NCI-H1436 (cell line): Measurements from ENCODE around the gene SCN3B.

Source experiments
- DNase-seq: peaks from one replicate; lab custom pipeline; 2025; lab: John Stamatoyannopoulos, UW

SCN3B gene

GRCh38 chr11:123653827-123654565 is 428 bp downstream of the SCN3B start:
- DNase-seq, result no peak

- DNase-seq, result no peak
These were observed 969 bp downstream of the SCN3B start for GRCh38 chr11:123653483-123653826.

GRCh38 chr11:123652599-123652998 is 1.8 kb downstream of the SCN3B start:
- DNase-seq, result no peak

- DNase-seq, result no peak
These were observed 3.5 kb downstream of the SCN3B start for GRCh38 chr11:123650901-123651300.

- DNase-seq, result no peak
These were observed 9.0 kb downstream of the SCN3B start for GRCh38 chr11:123645286-123645975.

- no peak for DNase-seq
These were observed 12.0 kb downstream of the SCN3B start for GRCh38 chr11:123642435-123642834.

- DNase-seq, result no peak
These were observed 13.0 kb downstream of the SCN3B start for GRCh38 chr11:123641495-123641840.

- peak; percentile 43 for DNase-seq
These were observed 13.5 kb downstream of the SCN3B start for GRCh38 chr11:123640677-123641494.

GRCh38 chr11:123640029-123640428 is 14.4 kb downstream of the SCN3B start:
- DNase-seq, result no peak

- DNase-seq, result no peak
These were observed 24.3 kb downstream of the SCN3B start for GRCh38 chr11:123630126-123630608.

GRCh38 chr11:123628936-123629683 is 25.3 kb downstream of the SCN3B start:
- no peak for DNase-seq

GRCh38 chr11:123624974-123625373 is 29.4 kb downstream of the SCN3B start:
- DNase-seq, result no peak

GRCh38 chr11:123622576-123622975 is 31.8 kb downstream of the SCN3B start:
- no peak for DNase-seq

- no peak for DNase-seq
These were observed 37.8 kb downstream of the SCN3B start for GRCh38 chr11:123616505-123617198.

- DNase-seq, result no peak
These were observed 42.7 kb downstream of the SCN3B start for GRCh38 chr11:123611698-123612097.

GRCh38 chr11:123608945-123609344 is 45.5 kb downstream of the SCN3B start:
- DNase-seq, result no peak

- no peak for DNase-seq
These were observed 46.1 kb downstream of the SCN3B start for GRCh38 chr11:123608371-123608770.

GRCh38 chr11:123607781-123608180 is 46.6 kb downstream of the SCN3B start:
- no peak for DNase-seq

GRCh38 chr11:123603666-123604065 is 50.8 kb downstream of the SCN3B start:
- DNase-seq, result no peak

GRCh38 chr11:123601743-123602142 is 52.7 kb downstream of the SCN3B start:
- no peak for DNase-seq

- no peak for DNase-seq
These were observed 53.3 kb downstream of the SCN3B start for GRCh38 chr11:123601136-123601535.
